Activated CD8-positive, alpha-beta memory T cell treated with anti-CD3 and anti-CD28 coated beads for 48 hours (primary cell): Measurements from ENCODE around the gene PCP4.

Experiments
- DNase-seq, 3 experiments: peaks; one replicate each; pipeline ENCODE4 v3.0.0-alpha.2; 2020; ENCODE audit warnings: low read depth in 2 of 3, low spot score in 2 of 3

The PCP4 gene

DNA sequence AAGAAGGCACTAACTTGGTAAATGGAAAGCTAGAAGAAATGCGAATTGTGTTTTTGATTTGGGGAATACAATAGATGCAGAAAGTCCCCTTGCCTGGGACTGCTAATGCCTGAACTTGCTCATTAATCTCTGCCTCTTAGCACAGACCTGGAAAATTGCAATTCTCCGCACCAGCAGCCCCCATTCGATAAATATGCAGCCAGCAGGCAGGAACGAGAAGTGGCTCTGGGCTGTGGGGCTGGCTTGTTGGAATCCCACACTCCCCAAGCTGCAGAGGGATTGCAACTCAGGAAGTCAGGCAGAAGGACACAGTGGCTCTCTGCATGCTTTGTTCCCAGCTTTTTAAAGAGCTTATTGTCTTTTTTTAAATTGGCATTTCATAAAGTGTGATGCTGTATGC lies 51.3 kb downstream of the PCP4 start:
- DNase-seq: no peak

DNA sequence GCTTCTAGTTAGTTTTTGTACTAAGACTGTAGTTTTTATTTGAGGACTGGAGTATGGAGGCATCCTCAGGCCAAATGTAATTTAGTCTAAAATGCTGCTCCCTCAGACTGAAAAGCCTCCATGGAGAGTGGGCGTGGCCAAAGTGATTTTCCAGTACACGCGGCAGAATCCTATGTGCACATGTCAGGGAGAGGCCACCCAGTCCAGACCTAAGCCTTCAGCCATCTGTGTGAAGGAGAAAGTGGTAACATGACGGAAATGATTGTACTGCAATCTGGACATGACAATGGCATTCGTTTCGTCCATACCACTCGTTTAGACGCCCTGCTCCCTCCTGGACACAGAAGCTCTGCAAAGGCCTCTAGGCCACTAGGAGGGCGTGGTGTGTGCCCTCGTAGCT lies 56.2 kb downstream of the PCP4 start:
- DNase-seq: no peak

DNA sequence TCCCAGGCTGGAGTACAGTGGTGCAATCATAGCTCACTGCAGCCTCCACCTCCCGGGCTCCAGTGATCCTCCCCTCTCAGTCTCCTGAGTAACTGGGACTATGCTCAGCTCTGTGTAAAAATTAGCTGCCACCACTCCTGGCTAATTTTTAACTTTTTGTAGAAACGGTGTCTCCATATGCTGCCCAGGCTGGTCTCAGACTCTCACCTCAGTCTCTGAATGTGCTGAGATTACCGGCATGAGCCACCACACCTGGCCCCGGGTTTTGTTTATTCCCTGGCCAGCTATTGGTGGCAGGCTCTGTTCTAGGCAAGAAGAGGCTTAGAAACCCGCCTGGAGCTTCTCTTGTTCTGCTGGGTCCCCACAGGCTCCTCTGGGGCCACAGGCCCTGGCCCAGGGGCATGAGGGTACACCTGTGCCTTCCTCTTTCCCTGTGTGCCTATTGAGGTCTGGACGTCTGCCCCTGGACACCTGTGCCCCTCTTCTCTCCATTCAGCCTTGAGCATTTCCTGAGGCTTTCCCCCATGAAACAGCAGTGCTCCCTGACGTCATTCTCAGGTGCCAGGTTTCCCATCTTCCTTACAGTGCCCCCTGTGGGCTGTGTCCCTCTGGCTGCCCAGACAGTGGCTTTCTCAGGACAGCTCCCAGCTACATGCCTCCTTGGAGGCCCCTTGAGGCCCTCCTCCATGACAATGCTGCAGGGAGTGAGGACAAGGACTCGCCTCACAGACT lies 57.5 kb downstream of the PCP4 start:
- no peak for DNase-seq

DNA sequence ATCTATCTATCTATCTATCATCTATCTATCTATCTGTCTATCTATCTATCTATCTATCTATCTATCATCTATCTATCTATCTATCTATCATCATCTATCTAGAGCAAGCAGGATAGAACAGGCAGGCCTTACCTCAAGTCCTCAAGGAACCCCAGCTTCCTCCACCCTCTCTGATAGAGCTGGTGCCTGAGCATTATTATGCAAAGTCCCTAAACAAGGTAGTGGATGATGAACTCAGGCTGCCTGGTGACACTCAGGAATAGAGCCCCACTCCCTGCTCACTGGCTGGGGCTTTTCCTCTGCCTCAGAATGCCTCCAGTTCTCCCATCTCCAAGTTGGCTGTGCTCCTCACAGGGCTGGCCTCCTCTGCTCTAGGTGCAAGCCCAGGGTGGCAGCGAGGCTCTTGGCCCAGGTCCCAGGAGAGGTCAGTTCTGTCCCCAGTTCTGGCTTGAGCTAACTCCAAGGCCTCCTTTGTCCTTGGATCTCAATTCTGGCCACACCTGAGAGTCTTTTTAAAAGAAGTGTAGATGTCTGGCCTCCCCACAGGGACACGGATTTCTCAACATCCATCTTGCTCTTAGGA lies 60.2 kb downstream of the PCP4 start:
- DNase-seq: no peak

DNA sequence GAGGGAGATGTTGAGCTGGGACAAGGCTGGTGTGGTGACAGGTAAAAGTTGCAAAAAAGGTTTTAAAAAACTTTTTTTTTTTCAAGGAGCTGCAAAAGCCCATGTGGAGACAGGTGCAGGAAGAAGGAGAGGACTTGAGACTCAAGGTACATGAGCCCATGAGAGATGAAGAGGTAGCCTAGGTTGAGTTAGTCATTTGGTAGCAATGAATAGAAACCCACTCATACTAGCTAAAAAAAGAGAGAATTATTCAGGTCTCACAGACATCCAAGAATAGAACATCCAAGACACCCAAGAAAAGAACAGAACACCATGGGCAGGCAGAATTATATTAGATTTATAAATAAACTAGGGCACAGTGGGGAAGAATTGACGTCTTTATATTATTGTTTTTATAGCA lies 65.1 kb downstream of the PCP4 start:
- no peak for DNase-seq

DNA sequence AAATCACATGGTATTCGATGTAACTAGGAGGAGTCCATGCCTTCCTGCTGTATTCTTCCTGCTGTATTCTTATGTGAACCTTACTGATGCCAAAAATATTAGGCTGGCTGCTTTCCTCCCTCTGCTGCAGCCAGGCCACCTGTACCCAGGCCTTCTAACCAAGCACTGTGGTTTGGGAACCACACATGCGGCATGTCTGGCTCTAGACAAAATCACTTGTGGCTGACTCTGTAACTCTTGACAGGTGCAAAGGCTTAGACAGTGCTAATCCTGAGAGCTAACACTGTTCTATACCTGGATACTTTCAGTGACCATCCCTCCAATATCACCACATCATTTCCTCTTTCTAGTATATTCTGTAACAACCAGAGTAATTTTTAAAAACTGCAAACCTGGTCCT lies 67.7 kb downstream of the PCP4 start:
- no peak for DNase-seq

DNA sequence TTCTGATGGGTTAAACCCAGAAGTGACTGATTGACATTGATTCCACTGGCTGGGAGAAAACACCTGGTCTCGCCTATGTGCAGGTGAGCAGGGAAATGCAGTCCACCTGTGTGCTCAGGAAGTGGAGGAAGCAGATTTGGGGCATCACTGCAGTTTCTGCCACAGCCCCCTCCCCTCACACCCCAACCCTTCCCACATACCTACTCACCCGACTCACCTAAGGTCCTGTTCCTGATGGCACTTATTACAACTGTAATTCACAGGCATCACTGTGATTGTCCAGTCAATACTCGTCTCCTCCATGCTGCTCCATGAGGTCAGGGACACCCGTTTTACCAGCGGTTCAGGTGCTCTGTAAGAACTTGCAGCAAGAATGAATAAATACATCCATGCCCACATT lies 68.5 kb downstream of the PCP4 start:
- DNase-seq: no peak

DNA sequence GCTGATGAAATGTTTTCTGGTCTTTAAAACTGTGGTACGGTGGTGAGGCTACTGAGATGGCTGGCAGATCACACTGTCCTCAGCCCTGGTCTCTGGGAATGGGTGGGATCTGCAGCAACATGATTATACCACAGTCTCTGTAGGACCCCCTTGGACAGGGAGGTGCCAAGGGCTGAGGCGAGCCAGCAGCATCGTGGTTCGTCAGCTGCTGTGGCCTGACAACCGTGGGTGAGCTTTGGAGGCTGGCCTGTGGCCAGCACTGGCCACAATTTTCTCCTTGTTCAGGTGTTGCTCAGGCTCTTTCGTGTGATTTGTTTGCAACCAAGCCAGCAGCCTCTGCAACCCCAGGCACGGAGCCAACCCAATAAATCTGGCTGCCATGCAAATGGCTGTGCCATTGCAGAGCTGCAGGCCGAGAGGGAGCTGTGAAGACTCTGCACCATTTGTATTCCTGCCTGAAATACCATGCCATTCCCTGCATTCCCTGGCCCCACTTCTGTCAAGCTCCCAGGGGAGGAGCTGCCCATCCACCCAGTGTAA lies 70.9 kb downstream of the PCP4 start:
- DNase-seq: no peak

DNA sequence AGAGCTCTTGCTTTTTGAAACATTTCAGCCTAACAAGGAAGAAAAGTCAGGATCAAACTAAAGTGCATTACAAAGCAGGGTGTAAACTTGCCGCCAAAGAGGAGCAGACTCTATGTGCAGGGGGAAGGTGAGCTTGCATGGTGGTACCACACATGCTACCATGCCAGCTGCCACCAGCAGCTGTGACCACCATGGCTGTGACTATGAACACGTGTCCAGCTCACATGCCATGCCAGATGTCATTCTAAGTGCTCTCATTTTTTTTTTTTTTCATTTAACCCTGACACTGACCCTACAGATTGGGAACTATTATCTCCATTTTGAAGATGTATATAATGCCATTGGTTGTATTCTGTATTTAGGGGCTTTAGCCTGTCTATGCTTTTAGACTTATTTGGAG lies 79.0 kb downstream of the PCP4 start:
- no peak for DNase-seq

DNA sequence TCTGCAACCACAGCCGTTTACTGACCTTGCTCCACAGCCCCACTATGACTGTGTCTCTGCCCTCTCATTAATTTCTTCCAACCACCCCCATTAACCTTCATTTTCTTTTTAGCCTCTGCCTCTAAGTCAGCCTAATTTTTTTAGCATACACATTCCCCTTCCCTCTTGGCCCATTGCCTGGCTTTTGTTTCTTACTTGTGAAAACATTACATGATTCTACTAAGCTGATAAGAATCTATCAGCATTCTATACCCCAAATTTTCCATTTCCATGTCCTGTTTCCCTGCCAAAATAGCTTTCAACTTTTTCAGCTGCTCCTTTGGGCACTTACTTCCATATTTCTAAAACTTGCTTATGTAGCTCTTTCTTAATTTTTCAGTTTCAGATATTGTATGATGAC lies 79.8 kb downstream of the PCP4 start:
- DNase-seq: no peak

DNA sequence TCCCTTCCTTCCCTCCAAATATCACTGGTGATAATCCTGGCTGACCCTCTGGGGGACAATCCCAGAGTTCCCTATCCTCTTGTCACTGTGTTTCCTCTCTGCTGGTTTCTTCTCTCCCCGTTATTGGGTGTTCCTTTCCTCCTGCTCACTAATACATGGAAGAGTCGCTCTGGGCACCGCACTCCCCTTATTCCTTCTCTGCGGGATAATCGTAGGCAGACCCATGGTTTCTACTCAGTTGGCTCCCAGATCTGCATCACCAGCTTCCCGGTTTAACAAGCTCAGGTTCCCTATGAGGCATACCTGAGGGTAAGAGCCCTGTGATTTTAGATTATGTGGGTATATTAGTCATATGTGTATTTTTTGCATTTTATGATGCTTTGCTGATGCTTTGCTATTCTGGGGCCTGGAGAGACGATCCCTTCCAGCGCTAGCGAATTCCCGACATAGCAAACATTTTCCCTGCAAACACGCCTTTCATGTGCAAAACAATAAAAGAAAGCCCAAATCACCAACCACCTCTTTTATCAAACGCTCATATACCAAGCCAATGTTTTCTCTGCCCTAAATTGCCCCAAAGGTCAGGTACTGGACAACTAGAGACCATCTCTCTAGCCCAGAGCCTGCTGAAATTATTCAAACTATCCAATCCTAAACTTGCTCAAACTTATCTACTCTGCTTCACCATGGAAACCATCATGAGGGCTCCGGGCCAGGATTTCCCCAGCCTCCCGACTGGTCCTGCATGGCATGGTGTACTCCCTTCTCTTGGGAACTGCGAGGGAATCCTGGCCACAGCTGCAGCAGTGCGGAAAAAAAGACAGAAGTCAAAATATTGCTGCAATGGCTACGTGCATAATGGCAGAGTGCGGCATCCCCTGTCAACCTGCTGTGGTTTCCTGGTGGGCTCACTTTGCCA lies 84.2 kb downstream of the PCP4 start:
- DNase-seq: no peak

DNA sequence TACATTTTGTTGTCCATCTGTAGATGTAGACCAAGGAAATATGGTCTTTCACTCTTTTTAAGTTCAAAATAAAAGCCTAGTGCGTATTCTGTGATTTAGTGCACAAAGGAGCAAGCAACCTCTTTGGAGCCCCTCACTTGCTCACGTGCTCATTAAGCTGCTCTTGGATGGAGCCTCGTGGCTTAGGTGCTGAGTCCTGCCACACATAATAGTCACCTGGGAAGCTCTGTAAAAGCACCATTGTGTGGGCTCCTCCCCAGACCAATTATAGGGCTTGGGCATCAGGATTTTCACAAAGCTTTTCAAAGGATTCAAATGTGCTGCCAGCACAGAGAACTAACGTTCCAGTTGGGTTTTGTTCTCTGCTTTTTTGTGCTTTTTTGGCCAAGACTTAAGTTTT lies 85.0 kb downstream of the PCP4 start:
- DNase-seq: no peak

DNA sequence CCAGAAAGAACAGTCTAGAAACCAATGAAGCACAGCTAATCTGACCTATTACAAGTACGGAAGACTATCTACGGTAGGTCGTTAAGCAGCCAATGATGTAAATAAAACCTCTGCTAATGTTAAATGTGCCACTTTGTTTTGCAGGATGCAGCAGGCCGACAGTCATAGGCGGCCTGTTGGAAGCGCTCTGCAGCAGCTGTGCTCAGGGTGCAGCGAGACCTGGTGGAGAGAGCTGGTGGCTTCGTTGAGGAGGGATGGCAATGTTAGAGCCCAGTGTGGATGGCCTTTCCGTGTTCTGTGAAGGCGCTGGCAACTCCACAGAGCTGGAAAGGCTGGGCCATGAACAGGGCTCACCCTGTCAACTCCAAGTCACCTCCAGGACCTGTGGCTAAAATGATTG lies 87.3 kb downstream of the PCP4 start:
- DNase-seq: no peak

DNA sequence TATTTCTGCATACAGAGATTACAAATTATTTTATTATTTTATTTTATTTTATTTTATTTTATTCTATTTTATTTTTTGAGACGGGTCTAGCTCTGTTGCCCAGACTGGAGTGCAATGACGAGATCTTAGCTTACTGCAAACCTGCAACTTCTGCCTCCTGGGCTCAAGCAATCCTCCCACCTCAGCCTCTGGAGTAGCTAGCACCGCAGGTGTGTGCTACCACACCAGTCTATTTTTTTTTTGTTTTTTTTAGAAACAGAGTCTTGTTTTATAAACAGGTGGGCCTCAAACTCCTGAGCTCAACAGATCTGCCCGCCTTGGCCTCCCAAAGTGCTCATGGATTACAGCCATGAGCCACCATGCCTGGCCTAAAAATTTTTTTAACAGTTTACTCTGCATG lies 88.1 kb downstream of the PCP4 start:
- DNase-seq: no peak

DNA sequence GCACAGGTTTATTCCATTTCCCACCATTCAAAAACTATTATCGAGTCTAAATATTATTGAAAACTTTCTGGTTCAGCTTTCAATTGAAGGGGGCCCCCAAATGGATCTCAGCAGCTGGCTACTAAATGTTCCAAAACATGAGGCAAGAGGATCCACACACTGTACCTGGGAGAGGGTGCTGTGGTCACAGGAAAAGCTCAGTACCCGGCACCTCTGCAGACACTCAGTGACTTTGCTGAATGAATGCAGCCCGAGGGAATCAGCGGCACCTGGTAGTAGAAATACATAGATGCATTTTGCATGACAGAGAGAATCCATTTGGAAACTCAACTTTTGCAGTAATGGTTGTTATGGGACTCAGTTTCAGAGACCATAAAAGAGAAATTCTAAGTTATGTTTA lies 89.3 kb downstream of the PCP4 start:
- no peak for DNase-seq

DNA sequence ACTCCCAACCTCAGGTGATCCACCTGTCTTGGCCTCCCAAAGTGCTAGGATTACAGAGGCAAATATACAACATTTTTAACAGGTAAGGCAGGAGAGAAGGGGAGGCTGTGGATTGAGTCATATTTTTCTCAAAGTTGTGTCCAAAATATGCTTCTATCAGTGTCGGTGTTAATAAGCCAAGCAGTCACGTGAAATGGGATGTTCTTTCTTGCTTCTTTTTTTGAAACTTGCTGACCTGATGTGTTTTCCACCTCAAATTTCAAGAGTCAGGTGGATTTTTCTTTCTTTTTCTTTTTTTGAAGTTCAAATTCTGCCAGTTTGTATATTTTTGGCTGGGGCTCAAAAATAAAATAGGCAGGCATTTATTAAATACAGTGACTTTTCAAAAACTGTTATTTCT lies 91.5 kb downstream of the PCP4 start:
- DNase-seq: no peak

DNA sequence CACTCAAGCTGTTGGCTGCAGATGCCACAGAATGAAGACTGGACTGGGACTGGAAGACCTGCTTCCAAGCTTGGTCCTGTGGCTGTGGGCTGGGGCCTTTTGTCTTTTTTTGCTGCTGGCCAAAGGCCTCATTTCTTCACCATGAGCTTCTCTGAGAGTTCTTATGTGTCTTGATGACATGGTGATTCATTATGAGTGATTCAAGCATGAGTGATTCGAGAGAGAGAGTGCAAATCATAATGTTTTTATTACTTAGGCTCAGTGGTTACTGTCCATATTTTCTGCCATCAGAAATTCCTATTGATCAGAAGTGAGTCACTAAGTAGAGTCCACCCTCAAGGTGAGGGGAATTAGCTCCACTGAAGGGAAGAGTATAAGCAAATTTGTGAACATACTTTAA lies 94.0 kb downstream of the PCP4 start:
- no peak for DNase-seq

DNA sequence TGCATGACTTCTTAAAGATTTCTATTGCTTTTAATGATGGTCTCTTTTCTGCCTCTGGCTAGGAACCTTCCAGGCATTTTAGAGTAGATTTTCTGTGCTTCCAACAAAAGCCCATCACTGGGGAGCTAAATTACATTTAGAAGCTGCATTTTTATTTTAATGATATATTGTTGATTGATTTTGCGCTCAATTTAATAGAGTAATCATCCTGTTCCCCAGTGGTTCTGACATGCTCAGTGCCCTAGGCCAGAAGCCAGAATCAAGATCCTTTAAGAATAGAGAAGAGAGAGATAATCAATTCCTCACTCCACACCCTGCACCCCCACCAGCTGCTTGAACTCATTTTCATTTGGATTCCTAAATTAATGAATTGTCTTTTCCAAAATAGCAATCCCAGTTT lies 97.8 kb downstream of the PCP4 start:
- no peak for DNase-seq

DNA sequence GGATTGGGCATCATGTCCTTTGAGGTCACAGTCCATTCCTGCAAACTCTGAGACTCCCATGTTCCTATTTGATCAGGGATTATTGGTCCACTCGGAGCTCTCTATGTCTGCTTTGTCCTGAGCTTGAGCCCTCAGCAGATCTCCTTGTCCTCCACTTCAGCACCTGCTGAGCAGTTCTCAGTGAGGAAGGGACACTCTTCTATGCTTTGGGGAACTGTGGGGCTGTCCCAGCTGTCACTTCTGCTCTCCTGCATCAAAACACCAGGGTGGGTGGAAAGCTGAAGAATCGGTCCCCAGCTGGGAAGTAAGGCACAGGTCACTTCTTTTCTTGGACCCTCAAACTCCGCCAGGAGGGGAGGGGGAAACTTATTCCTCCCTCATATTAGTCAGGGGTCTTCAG lies 99.5 kb downstream of the PCP4 start:
- DNase-seq: no peak

DNA sequence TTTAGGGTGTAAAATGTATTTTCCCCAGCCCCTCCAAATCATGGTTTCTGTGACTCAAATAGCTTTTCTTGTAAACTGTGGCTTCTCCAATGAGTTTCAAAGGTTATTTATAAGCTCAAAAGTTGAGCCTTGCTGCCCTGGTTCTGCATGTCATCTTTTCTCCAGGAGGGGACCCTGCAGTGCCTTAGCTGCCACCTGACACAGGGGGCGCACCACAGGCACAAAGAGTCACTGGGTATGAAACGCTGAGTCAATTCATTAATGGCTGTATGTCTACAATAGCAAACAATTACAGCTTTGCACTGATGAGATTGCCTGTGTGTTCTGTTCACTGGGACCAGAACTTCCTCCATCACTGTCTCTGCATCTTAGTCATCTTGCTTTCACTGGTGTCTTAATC lies 100.8 kb downstream of the PCP4 start:
- no peak for DNase-seq

DNA sequence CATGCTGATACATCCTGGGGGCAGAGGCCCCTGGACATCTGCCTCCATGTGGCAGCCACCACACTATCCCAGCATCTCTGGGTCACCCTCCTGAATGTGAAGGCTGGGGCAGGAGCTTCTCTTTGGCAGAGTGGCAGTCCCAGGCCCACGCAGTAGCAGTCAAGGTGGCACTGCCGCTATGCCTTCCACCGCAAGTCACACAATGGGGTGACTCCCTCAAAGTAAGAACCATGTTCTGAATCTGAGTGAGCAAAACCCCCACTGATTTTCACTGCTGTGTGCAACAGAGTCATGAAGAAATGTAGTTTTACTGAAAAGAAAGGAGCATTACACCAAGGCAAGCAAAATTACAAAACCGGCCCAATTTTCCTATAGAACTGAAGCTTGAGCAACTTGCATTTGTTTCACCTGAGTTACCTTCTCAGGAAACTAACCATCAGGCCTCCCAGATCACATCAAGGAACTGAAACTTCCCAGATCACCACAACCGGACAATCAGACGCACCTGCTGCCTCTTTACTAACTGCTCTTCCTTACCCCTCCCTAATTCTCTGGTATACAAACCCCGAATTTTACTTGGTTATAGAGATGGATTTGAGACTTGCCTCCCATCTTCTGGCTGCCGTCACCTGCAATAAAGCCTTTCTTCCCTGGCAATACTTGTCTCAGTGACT lies 102.6 kb downstream of the PCP4 start:
- DNase-seq: no peak
